Testis (tissue), 2 donors: ENCODE results near the gene DDX51.

Source experiments
- CTCF ChIP-seq, 3 experiments: fragments of 450-650 bp in 2 of 3; fragments of 200-600 bp in 1 of 3; sonication (generic) in 1 of 3; IDR thresholded peaks; one replicate each; pipeline ENCODE4 v1.5.1; 2016 to 2019; ENCODE audit warnings: antibody characterized with exemption in 3 of 3, mild to moderate bottlenecking in 2 of 3, moderate library complexity in 1 of 3
- POLR2A ChIP-seq: fragments of 450-650 bp; IDR thresholded peaks from one replicate; pipeline ENCODE4 v1.6.1; 2017; ENCODE audit warnings: antibody characterized with exemption, mild to moderate bottlenecking, moderate library complexity

GRCh38 chr12:132111654-132112304, 32.3 kb downstream of the DDX51 start:
- TF ChIP-seq POLR2A: no peak
- TF ChIP-seq CTCF (IDR thresholded peaks at IDR 0.05): no peak
